ENCODE measurements around the gene RNF144B.

GRCh38 chr6:18380851-18381250 lies 6.3 kb upstream of the RNF144B start:
- TF ChIP-seq, protein P1, sequence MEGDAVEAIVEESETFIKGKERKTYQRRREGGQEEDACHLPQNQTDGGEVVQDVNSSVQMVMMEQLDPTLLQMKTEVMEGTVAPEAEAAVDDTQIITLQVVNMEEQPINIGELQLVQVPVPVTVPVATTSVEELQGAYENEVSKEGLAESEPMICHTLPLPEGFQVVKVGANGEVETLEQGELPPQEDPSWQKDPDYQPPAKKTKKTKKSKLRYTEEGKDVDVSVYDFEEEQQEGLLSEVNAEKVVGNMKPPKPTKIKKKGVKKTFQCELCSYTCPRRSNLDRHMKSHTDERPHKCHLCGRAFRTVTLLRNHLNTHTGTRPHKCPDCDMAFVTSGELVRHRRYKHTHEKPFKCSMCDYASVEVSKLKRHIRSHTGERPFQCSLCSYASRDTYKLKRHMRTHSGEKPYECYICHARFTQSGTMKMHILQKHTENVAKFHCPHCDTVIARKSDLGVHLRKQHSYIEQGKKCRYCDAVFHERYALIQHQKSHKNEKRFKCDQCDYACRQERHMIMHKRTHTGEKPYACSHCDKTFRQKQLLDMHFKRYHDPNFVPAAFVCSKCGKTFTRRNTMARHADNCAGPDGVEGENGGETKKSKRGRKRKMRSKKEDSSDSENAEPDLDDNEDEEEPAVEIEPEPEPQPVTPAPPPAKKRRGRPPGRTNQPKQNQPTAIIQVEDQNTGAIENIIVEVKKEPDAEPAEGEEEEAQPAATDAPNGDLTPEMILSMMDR (IDR thresholded peaks at IDR 0.05) = no peak
- TF ChIP-seq EP300 (IDR thresholded peaks at IDR 0.05) (no peak), POLR2AphosphoS5 (IDR thresholded peaks at IDR 0.05) (no peak), POLR2A (IDR thresholded peaks at IDR 0.05) (no peak)

Measured in gastroesophageal sphincter (tissue), 3 donors.